ENCODE measurements around the gene CABP2. TPM values are rescaled to one million over a fixed set of nuclear protein-coding genes. Genes with fewer than 3 reads are reported as not detected.

Gene CABP2
- total RNA-seq, 1 experiment from 2014 or later: not detected

DNA sequence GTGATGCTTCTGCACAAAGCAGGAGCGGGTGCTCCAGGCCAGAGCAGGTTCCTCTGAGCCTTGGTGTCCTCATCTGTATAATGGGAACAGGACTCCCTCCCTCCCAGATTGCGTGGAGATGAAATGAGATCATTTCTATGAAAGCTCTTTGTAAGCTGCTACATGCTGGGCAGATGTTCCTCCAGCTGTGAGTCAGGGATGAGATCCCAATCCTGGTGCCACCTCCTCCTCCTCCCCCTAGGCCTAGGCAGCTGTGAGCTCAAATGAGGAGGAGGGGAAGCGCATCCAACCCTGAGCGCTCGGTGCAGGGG, 7.0 kb upstream of the CABP2 start:
- TF ChIP-seq, protein P1, sequence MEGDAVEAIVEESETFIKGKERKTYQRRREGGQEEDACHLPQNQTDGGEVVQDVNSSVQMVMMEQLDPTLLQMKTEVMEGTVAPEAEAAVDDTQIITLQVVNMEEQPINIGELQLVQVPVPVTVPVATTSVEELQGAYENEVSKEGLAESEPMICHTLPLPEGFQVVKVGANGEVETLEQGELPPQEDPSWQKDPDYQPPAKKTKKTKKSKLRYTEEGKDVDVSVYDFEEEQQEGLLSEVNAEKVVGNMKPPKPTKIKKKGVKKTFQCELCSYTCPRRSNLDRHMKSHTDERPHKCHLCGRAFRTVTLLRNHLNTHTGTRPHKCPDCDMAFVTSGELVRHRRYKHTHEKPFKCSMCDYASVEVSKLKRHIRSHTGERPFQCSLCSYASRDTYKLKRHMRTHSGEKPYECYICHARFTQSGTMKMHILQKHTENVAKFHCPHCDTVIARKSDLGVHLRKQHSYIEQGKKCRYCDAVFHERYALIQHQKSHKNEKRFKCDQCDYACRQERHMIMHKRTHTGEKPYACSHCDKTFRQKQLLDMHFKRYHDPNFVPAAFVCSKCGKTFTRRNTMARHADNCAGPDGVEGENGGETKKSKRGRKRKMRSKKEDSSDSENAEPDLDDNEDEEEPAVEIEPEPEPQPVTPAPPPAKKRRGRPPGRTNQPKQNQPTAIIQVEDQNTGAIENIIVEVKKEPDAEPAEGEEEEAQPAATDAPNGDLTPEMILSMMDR (IDR thresholded peaks at IDR 0.05; ENCODE audit: unreplicated experiment): no peak
- intact Hi-C loops (cut with micrococcal nuclease; ENCODE audit: unreplicated experiment): no loop called here
- BruUV-seq (replicated peaks): no TSS peak
- Mint-ChIP-seq H3K27me3 (ENCODE audit: unreplicated experiment) (peaks cover 19% of the 10 kb centered on the region), H3K4me1 (ENCODE audit: low read depth, unreplicated experiment) (peaks cover 5% of the 10 kb centered on the region), H3K4me3 (ENCODE audit: low read depth, unreplicated experiment) (no peak overlapping the region), H3K36me3 (ENCODE audit: insufficient read depth, unreplicated experiment) (peaks cover 4% of the 10 kb centered on the region), H3K27ac (ENCODE audit: unreplicated experiment) (no peak overlapping the region), H3K9me3 (ENCODE audit: low read depth, unreplicated experiment) (peaks cover 22% of the 10 kb centered on the region)
- CTCF ChIA-PET: interaction anchor here (0.6 kb wide), 1 partner anchor 1596 kb away, joined by 3 read pairs; no protein-coding TSS in a partner anchor
- DNase-seq: no peak

DNA sequence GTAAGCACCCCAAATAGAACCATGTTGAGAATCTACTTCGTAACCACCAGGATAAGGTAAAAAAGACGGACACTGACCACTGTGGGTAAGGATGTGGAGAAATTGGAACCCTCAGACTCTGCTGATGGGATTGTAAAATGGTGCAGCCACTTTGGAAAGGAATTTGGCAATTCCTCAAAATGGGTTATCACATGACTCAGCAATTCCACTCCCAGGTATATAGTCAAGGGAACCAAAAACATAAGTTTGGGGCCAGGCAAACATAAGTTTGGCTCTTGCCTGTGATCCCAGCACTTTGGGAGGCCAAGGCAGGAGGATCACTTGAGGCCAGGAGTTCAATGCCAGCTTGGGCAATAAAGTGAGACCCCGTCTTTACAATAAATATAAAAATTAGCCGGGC, 5.1 kb upstream of the CABP2 start:
- Mint-ChIP-seq H3K4me3 (ENCODE audit: low read depth, unreplicated experiment) (no peak overlapping the region), H3K27me3 (ENCODE audit: unreplicated experiment) (peaks cover 32% of the 10 kb centered on the region), H3K27ac (ENCODE audit: unreplicated experiment) (no peak overlapping the region), H3K9me3 (ENCODE audit: low read depth, unreplicated experiment) (peaks cover 14% of the 10 kb centered on the region), H3K36me3 (ENCODE audit: insufficient read depth, unreplicated experiment) (no peaks in the 10 kb centered on the region), H3K4me1 (ENCODE audit: low read depth, unreplicated experiment) (peaks cover 5% of the 10 kb centered on the region)
- intact Hi-C loops (cut with micrococcal nuclease; ENCODE audit: unreplicated experiment): no loop called here
- DNase-seq: no peak
- CTCF ChIA-PET: no interaction called here
- no TSS peak for BruUV-seq (replicated peaks)
- TF ChIP-seq, protein P1 (IDR thresholded peaks at IDR 0.05; ENCODE audit: unreplicated experiment): no peak

DNA sequence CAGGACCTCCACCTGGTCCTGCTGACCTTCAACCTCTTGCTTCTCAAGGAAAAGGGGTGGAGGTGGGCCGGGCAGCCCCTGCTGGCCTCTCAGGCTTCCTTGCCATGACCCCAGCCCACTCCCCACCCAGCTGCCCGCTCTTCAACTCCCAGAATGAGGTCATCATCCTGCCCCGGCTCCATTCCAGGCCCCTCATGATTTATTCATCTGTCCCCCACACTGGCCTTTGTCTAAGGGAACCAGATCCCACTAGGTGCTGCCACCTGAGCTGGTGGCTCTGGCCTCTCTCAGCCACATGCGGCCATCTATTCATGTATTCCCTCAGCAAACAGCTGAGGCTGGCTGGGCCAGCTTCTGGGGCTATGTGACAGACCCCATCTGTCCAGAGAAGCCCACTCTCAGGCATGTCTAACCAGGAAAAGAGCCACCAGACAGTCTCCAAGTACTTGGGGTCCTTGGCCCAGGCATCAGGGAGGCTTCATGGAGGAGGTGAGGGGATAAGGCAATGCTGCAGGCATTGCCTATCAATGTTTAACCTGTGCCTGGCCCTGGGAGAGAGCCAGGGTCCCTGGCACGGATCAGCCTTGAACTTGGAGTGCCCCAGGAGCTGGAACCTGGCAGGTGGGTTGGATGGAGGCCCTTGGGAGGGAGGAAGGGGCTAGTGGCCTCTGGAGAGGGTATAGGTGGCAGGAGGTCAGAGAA, 2.2 kb upstream of the CABP2 start:
- Mint-ChIP-seq H3K4me1 (ENCODE audit: low read depth, unreplicated experiment) (peaks cover 5% of the 10 kb centered on the region), H3K9me3 (ENCODE audit: low read depth, unreplicated experiment) (peaks cover 11% of the 10 kb centered on the region), H3K4me3 (ENCODE audit: low read depth, unreplicated experiment) (no peak overlapping the region), H3K36me3 (ENCODE audit: insufficient read depth, unreplicated experiment) (no peaks in the 10 kb centered on the region), H3K27ac (ENCODE audit: unreplicated experiment) (no peak overlapping the region), H3K27me3 (ENCODE audit: unreplicated experiment) (peaks cover 46% of the 10 kb centered on the region)
- BruUV-seq (replicated peaks): no TSS peak
- TF ChIP-seq, protein P1 (IDR thresholded peaks at IDR 0.05; ENCODE audit: unreplicated experiment): no peak
- intact Hi-C loops (cut with micrococcal nuclease; ENCODE audit: unreplicated experiment): no loop called here
- no peak for DNase-seq
- CTCF ChIA-PET: no interaction called here

DNA sequence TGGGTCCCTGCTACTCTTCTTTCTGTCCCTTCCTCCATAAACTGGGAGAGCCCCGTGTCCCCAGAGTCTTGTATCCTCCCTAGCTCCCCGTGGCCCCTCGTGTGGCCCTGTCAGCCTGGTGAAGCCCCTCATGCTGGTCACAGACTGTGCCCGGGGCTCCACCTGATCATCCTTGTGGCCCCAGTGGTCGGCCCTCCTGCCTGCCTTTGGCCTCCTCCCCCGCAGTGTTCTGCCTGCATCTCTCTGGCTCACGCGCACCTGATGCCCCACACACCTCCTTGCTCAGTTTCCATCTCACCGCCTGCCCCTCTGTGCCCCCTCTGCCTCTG, 1.2 kb upstream of the CABP2 start:
- Mint-ChIP-seq H3K27ac (ENCODE audit: unreplicated experiment) (no peak overlapping the region), H3K9me3 (ENCODE audit: low read depth, unreplicated experiment) (peaks cover 11% of the 10 kb centered on the region), H3K36me3 (ENCODE audit: insufficient read depth, unreplicated experiment) (no peaks in the 10 kb centered on the region), H3K4me1 (ENCODE audit: low read depth, unreplicated experiment) (peaks cover 5% of the 10 kb centered on the region), H3K4me3 (ENCODE audit: low read depth, unreplicated experiment) (no peak overlapping the region), H3K27me3 (ENCODE audit: unreplicated experiment) (peaks cover 46% of the 10 kb centered on the region)
- TF ChIP-seq, protein P1 (IDR thresholded peaks at IDR 0.05; ENCODE audit: unreplicated experiment): no peak
- DNase-seq: no peak
- intact Hi-C loops (cut with micrococcal nuclease; ENCODE audit: unreplicated experiment): no loop called here
- no TSS peak for BruUV-seq (replicated peaks)
- CTCF ChIA-PET: no interaction called here
